ENCODE measurements around the gene ERICH4.

GRCh38 chr19:41434450-41434849 is 8.5 kb upstream of the ERICH4 start:
- TF ChIP-seq POLR2A (IDR thresholded peaks at IDR 0.05) = no peak
- no peak for TF ChIP-seq CTCF (IDR thresholded peaks at IDR 0.05)
